RWPE1 (cell line): ENCODE measurements around the gene ZFAND2B.
"Not testable (repeated sequence)": the region's sequence is repeated elsewhere in the genome, so short reads cannot be mapped to it uniquely, and the experiment has no call there.

ENCODE experiments used
- CTCF ChIA-PET: fragments of 350-600 bp; sonication (Branson Sonifier 250); formaldehyde crosslinking; extraction: SDS; loops from one replicate; lab custom pipeline; 2021; lab: Yijun Ruan, JAX
- POLR2A ChIA-PET: fragments of 400-600 bp; formaldehyde crosslinking; extraction: SDS; loops from one replicate; lab custom pipeline; 2020; ENCODE audit warnings: antibody characterized with exemption; ENCODE audit not compliant: low non-redundant PET; lab: Yijun Ruan, JAX
- DNase-seq: peaks from one replicate; pipeline ENCODE4 v3.0.0; 2012; ENCODE audit warnings: low spot score
- H3K27ac ChIP-seq: fragments of 450-650 bp; 2 replicates; pipeline ENCODE4 v1.5.1; 2017
- TF ChIP-seq, protein P1 (sequence below): fragments of 450-650 bp; conservative IDR thresholded peaks from 2 replicates; pipeline ENCODE4 v1.5.1; 2017; ENCODE audit warnings: low read depth, mild to moderate bottlenecking

Gene ZFAND2B

DNA sequence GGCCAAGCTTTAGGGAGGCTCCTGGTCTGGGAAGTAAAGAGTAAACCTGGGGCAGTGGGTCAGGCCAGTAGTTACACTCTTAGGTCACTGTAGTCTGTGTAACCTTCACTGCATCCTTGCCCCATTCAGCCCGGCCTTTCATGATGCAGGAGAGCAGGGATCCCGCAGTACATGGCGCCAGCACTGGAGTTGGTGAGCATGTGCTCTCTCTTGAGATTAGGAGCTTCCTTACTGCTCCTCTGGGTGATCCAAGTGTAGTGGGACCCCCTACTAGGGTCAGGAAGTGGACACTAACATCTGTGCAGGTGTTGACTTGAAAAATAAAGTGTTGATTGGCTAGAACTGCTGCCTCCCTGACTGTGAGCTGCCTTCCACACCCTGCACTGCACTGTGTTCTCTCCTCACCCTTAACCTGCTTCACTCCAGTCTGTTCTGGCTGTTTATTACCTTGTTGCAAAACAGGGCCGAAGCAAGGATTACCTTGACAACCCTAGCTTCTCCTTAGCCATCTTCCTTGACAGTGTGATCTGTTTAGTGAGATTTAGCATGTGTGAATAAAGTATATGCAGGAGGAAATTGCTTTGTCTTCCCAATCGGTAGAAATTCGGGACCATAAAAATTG, 23.3 kb upstream of the ZFAND2B start:
- ChIA-PET POLR2A (no interaction called here), CTCF (interaction anchor here (0.6 to 0.9 kb wide), 2 partner anchors 10 to 14 kb away, joined by 3 read pairs; partner anchors contain the start of gene SLC23A3)
- peak overlapping the region; percentile 22 for H3K27ac ChIP-seq
- TF ChIP-seq, protein P1, sequence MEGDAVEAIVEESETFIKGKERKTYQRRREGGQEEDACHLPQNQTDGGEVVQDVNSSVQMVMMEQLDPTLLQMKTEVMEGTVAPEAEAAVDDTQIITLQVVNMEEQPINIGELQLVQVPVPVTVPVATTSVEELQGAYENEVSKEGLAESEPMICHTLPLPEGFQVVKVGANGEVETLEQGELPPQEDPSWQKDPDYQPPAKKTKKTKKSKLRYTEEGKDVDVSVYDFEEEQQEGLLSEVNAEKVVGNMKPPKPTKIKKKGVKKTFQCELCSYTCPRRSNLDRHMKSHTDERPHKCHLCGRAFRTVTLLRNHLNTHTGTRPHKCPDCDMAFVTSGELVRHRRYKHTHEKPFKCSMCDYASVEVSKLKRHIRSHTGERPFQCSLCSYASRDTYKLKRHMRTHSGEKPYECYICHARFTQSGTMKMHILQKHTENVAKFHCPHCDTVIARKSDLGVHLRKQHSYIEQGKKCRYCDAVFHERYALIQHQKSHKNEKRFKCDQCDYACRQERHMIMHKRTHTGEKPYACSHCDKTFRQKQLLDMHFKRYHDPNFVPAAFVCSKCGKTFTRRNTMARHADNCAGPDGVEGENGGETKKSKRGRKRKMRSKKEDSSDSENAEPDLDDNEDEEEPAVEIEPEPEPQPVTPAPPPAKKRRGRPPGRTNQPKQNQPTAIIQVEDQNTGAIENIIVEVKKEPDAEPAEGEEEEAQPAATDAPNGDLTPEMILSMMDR: no peak
- no peak for DNase-seq

GRCh38 chr2:219184121-219184520, 22.5 kb upstream of the ZFAND2B start:
- H3K27ac ChIP-seq: no peak overlapping the region
- DNase-seq: no peak
- CTCF ChIA-PET: no interaction called here
- POLR2A ChIA-PET: no interaction called here
- TF ChIP-seq, protein P1: no peak

DNA sequence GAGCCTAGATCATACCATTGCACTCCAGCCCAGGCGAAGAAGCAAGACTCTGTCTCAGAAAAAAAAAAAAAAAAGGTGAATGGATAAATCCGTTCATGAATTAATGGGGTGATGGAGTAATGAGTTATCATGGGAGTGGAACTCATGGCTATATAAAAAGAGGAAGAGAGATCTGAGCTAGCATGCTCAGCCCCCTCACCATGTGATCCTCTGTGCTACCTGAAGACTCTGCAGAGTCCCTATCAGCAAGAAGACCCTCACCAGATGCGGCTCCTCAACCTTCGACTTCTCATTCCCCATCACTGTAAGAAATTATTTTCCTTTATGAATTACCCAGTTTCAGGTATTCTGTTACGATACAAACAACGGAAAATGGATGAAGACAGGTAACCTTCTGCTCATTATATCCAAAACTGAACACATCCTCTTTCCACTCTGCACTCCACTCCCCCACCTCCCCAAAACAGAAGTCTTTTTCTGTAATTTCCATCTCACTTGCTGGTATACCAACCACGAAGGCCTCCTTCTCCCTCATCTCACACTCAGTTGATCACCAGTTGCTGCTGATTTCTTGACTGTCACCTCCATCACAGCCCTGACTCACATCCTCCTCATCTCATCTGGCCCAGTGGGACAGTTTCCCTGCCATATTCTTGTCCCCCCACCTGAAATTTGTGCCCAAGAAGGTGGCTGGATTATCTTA, 19.7 kb upstream of the ZFAND2B start:
- ChIA-PET CTCF (interaction anchor here (0.6 kb wide), 1 partner anchor 137 kb away, joined by 8 read pairs; no protein-coding TSS in a partner anchor), POLR2A (no interaction called here)
- TF ChIP-seq, protein P1: no peak

DNA sequence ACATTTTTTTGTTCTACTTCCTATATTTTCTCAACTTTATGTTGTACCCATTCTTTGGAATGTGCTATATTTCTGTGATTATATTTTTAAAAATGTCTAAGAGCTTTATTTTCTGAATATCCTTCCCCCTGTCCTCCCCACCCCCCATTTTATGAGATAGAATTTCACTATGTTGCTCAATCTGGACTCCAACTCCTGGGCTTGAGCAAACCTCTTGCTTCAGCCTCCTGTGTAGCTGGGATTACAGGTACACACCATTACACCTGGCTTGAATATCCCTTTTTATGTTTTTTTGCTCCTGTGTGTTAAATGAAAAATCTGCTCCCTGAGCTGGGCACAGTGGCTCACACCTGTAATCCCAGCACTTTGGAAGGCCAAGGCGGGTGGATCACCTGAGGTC, 9.2 kb upstream of the ZFAND2B start:
- CTCF ChIA-PET: interaction anchor here (0.9 kb wide), 1 partner anchor 12 kb away, joined by 5 read pairs; no protein-coding TSS in a partner anchor
- POLR2A ChIA-PET: interaction anchor here (0.7 kb wide), 1 partner anchor 28 kb away, joined by 5 read pairs; no protein-coding TSS in a partner anchor
- TF ChIP-seq, protein P1: no peak
- no peak overlapping the region for H3K27ac ChIP-seq
- no peak for DNase-seq

More for the DNA sequence above, 19.7 kb upstream of the ZFAND2B start:
- no peak for DNase-seq
- H3K27ac ChIP-seq: no peak overlapping the region

- TF ChIP-seq, protein P1: no peak
- ChIA-PET POLR2A (no interaction called here), CTCF (interaction anchor here (0.6 to 1.4 kb wide), 3 partner anchors 35 to 342 kb away, joined by 3 to 4 read pairs (median 3); no protein-coding TSS in a partner anchor)
- no peak for DNase-seq
- H3K27ac ChIP-seq: no peak overlapping the region
Observed at GRCh38 chr2:219198974-219199373, 7.6 kb upstream of the ZFAND2B start.

GRCh38 chr2:219199470-219200211, 6.9 kb upstream of the ZFAND2B start:
- ChIA-PET CTCF (interaction anchor here (0.7 to 1.4 kb wide), 2 partner anchors 35 to 141 kb away, joined by 3 read pairs; no protein-coding TSS in a partner anchor), POLR2A (no interaction called here)
- no peak for DNase-seq
- no peak overlapping the region for H3K27ac ChIP-seq
- TF ChIP-seq, protein P1: no peak

DNA sequence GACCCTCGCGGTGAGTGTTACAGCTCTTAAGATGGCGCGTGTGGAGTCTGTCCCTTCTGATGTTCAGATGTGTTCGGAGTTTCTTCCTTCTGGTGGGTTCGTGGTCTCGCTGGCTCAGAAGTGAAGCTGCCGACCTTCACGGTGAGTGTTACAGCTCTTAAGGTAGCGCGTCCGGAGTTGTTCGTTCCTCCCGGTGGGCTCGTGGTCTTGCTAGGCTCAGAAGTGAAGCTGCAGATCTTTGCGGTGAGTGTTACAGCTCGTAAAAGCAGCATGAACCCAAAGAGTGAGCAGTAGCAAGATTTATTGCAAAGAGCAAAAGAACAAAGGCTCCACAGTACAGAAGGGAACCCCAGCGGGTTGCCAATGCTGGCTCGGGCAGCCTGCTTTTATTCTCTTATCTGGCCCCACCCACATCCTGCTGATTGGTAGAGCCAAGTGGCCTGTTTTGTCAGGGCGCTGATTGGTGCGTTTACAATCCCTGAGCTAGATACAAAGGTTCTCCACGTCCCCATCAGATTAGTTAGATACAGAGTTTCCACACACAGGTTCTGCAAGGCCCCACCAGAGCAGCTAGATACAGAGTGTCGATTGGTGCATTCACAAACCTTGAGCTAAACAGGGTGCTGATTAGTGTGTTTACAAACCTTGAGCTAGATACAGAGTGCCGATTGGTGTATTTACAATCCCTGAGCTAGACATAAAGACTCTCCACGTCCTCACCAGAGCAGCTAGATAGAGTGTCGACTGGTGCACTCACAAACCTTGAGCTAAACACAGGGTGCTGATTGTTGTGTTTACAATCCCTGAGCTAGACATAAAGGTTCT, 5.9 kb upstream of the ZFAND2B start:
- POLR2A ChIA-PET, CTCF ChIA-PET, H3K27ac ChIP-seq: not testable (repeated sequence)

DNA sequence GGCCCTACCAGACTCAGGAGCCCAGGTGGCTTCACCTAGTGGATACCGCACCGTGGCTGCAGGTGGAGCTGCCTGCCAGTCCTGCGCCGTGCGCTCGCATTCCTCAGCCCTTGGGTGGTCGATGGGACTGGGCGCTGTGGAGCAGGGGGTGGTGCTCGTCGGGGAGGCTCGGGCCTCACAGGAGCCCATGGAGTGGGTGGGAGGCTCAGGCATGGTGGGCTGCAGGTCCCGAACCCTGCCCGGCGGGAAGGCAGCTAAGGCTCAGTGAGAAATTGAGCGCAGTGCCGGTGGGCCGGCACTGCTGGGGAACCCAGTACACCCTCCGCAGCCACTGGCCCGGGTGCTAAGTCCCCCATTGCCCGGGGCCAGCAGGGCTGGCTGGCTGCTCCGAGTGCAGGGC, 5.3 kb upstream of the ZFAND2B start:
- H3K27ac ChIP-seq, CTCF ChIA-PET, DNase-seq, POLR2A ChIA-PET: not testable (repeated sequence)

More for the DNA sequence above, 5.9 kb upstream of the ZFAND2B start:
- DNase-seq: not testable (repeated sequence)
